ENCODE results near the gene OR2W3. TPM values are rescaled to one million over a fixed set of nuclear protein-coding genes. Genes with fewer than 3 reads are reported as not detected.

Gene OR2W3
- not detected for total RNA-seq
- long read RNA-seq = 0 reads

- DNase-seq (ENCODE audit: low spot score) = no peak
Measured at GRCh38 chr1:247895163-247895637, at the start of gene OR2W3. TSS of gene OR2W3 (plus strand) at chr1:247895587. CDS start at chr1:247895587, 0 bp downstream.

GRCh38 chr1:247845693-247846017 lies 49.7 kb upstream of the OR2W3 start:
- no peak for DNase-seq (ENCODE audit: low spot score)

DNA sequence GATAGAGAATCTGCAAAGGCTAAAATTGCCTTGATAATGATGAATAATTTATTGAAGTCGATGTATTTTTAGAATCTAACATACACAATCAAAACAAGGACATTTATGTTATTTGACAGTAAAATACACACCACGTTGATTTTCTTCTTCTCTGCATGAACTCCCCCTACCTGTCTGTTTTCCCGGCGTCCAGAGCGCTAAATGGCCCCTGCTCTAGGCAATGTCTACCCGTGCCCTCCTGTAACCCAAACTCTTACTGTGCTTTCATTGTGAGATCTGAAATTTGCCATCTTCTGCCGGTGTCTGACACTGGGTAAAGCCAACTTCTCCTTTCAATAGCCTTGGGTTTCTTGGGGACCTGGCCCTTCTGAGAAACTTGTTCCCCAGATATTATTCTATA lies 47.0 kb upstream of the OR2W3 start:
- no peak for DNase-seq (ENCODE audit: low spot score)

DNA sequence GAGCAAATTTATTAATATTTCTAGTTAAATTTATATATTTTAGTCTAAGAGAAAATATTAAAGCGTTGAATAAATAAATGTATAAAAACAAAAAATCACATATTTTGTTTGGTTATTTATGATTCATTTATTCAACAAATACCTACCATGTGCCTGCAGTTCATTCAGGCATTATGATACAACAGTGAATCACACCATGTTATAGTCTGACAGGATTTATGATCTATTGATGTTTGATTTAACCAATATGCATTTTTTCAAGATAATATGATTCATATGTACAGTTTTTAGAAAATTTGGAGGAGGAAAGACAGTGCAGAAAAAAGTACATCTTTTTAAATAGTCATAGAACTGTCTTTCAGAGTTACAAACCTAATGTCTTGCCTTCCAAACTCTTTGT lies 45.8 kb upstream of the OR2W3 start:
- DNase-seq (ENCODE audit: low spot score) = no peak

DNA sequence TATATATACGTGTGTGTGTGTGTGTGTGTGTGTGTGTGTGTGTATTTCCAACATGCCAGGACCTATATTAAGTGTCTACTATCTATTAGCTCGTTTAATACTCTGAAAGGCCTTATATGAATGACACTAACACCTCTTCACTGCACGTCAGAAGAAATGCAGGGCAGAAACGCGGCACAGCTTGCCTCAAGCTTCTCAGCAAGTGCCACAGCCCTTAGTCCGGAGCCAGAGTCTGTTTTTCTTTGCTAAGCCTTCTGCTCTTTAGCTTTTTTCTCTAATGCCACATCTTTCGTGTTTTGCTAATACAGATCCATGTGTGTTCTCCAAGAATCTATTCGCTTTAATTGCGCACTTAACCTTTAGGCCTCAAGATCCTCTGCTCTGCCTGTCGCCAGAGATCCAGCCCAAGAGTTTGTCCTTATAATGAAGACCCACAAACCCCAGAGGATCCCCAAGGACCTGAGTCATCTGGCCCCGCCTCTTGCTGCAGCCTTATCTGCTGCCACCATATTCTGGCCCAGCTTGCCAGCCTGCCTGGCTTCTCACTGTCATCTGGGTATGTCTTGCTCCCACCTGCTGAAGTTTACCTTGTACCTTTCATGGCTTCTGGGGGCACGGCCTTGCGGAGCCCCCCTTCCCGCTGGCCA lies 40.4 kb upstream of the OR2W3 start:
- no peak for DNase-seq (ENCODE audit: low spot score)

DNA sequence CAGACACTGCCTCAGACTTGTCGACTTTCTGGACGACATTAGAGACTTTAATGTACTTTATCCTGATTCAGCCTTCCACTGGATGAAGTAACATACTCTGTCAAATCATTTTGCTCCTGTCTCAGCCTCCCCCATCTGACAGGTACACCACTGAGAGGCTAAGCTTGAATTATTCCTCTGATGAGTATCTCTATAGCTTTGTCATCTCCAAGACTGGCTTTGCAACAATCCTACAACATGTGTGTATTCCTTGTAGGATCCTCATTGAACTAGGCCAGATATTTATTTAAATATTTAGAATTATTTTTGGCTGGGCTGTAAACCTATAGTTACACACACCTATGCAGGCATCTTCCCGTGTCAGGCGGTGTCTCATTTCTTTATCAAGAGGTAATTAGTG lies 39.5 kb upstream of the OR2W3 start:
- DNase-seq (ENCODE audit: low spot score) = no peak

- no peak for DNase-seq (ENCODE audit: low spot score)
Measured at GRCh38 chr1:247857069-247857984, 38.1 kb upstream of the OR2W3 start, which contains the start of gene TRIM58. TSS of gene TRIM58 (plus strand) at chr1:247857187. CDS start at chr1:247857247, 60 bp downstream.

- no peak for DNase-seq (ENCODE audit: low spot score)
Measured at GRCh38 chr1:247857985-247858619, 37.3 kb upstream of the OR2W3 start.

DNA sequence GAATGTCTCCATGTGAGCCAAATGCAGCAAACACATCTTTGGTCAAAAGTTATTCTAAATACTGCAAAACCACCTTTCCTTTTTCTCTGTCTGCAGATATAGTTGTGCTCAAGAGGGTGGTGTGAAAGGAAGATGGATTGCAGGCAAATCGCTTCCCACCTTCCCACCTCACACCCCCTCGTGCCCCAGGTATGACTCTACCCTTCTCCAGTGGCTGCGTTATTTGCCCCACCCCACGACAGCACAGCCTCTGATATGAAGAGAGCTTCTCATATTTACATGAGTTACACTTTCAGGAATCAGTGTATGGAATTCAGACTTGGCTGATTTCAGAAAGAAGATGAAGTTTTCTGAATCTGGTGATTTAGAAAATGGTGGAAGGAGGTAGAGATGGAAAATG lies 32.6 kb upstream of the OR2W3 start:
- no peak for DNase-seq (ENCODE audit: low spot score)

DNA sequence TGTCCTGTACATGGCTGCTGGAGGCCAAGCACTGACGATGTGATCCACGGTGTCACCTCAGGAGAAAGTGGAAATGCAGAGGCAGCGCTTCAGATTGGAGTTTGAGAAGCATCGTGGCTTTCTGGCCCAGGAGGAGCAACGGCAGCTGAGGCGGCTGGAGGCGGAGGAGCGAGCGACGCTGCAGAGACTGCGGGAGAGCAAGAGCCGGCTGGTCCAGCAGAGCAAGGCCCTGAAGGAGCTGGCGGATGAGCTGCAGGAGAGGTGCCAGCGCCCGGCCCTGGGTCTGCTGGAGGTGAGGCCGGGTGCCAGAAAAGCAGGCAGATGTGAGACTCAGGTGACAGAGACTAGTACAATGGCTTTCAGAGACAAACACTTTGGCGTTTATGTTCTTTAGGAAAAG lies 30.7 kb upstream of the OR2W3 start:
- DNase-seq (ENCODE audit: low spot score) = no peak

- no peak for DNase-seq (ENCODE audit: low spot score)
Measured at GRCh38 chr1:247865416-247865815, 30.0 kb upstream of the OR2W3 start.

GRCh38 chr1:247883346-247883745 lies 12.0 kb upstream of the OR2W3 start:
- no peak for DNase-seq (ENCODE audit: low spot score)

DNA sequence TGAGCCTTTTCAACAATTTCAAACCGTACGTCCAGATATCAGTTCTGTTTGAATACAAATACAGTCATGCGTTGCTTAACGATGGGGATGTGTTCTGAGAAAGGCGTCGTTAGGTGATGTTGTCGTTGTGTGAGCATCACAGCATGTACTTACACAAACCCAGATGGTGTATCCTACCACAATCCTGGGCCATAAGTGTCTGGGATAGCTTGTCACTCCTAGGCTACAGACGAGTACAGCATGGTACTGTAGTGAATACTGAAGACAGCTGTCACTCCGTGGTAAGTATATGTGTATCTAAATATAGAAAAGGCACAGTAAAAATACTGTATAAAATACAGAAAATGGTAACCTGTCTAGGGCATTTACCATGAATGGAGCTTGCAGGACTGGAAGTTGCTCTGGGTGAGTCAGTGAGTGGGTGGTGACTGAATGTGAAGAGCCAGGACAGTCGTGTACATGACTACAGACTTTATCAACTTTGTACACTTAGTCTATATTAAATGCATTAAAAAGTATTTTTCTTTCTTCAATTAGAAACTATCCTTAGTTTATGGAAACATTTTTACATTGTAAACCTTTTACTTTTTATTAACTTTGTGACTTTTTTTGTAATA lies 10.5 kb upstream of the OR2W3 start:
- DNase-seq (ENCODE audit: low spot score) = no peak

- DNase-seq (ENCODE audit: low spot score) = no peak
Measured at GRCh38 chr1:247895976-247896375, 589 bp downstream of the OR2W3 start.

- no peak for DNase-seq (ENCODE audit: low spot score)
Measured at GRCh38 chr1:247904122-247904521, 8.7 kb downstream of the OR2W3 start.

GRCh38 chr1:247905181-247905580 lies 9.8 kb downstream of the OR2W3 start:
- DNase-seq (ENCODE audit: low spot score) = no peak

- DNase-seq (ENCODE audit: low spot score) = no peak
Measured at GRCh38 chr1:247905910-247906503, 10.6 kb downstream of the OR2W3 start.

- no peak for DNase-seq (ENCODE audit: low spot score)
Measured at GRCh38 chr1:247906504-247907047, 11.2 kb downstream of the OR2W3 start.

DNA sequence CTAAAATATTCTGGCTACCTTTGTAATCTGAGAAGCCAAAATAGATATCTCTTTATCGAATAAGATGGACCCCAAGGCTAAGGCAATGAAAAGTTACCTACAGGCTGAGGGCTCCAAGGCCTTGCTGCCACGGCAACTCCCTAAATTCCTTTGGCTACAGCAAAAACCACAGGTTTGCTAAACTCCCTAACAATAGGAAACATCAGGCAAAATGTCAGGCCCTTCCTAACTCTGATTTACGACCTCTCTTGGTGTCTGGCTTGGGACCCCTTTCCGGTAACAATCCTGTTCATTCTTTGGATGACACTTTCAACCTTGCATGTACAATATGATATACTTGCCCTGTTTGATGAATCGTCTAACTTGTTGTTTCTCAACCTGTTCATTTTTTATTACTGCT lies 13.4 kb downstream of the OR2W3 start:
- no peak for DNase-seq (ENCODE audit: low spot score)

- no peak for DNase-seq (ENCODE audit: low spot score)
Measured at GRCh38 chr1:247913786-247914185, 18.4 kb downstream of the OR2W3 start.
